ENCODE results near the gene PHC2. TPM values are rescaled to one million over a fixed set of nuclear protein-coding genes. Genes with fewer than 3 reads are reported as not detected.

The PHC2 gene
- total RNA-seq, 1 experiment from 2014 or later = 137 TPM

DNA sequence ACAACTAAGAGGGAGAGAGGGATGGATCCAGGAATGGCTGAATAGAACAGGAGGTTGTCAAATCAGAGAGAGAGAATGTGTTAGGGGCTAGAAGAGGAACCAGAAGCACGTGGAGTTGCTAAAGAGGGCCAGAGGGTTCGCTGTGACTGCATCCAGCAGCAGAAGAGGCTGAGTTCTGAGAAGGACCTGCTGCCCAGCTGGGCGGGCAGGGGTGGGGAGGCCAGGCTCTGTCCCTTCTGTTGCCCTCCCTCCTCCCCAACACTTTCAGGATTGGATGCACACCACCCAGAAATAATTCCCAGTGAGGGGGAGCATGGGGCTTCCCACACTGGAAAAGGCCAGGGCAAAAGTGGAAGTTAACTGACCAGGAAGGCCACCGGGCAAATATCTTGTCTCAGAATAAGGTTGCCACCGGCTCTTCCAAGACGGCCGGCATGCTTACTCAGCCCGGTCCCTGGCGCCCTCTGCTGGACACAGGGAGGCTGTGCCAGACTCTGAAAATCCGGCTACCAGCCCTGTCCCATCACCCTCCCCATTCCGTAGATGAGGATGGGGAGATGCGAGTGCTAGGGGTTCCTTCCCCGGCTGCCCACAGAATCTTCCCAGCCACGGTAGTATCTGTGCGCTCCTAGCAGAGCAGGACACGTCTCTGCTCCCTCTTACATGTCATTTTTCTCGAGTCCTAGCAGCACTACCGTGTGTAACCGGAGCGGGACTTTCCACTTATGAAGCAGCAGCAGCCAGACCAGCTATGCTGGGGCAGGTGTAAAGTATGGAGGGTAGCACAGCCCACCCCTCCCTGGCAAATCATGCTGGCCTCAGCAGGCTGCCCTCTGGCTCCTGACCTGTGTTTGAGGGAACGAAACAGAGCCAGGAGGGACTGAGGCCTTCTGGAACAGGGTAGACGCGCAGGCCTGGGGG lies 63.1 kb downstream of the PHC2 start:
- Mint-ChIP-seq H3K4me1 (ENCODE audit: insufficient read depth, unreplicated experiment) (peaks cover 6% of the 10 kb centered on the region), H3K36me3 (ENCODE audit: insufficient read depth, unreplicated experiment) (peaks cover 18% of the 10 kb centered on the region), H3K4me3 (ENCODE audit: unreplicated experiment) (no peak overlapping the region), H3K9me3 (ENCODE audit: unreplicated experiment) (no peaks in the 10 kb centered on the region), H3K27ac (ENCODE audit: low read depth, unreplicated experiment) (no peak overlapping the region), H3K27me3 (ENCODE audit: insufficient read depth, unreplicated experiment) (no peaks in the 10 kb centered on the region)
- TF ChIP-seq, protein P1, sequence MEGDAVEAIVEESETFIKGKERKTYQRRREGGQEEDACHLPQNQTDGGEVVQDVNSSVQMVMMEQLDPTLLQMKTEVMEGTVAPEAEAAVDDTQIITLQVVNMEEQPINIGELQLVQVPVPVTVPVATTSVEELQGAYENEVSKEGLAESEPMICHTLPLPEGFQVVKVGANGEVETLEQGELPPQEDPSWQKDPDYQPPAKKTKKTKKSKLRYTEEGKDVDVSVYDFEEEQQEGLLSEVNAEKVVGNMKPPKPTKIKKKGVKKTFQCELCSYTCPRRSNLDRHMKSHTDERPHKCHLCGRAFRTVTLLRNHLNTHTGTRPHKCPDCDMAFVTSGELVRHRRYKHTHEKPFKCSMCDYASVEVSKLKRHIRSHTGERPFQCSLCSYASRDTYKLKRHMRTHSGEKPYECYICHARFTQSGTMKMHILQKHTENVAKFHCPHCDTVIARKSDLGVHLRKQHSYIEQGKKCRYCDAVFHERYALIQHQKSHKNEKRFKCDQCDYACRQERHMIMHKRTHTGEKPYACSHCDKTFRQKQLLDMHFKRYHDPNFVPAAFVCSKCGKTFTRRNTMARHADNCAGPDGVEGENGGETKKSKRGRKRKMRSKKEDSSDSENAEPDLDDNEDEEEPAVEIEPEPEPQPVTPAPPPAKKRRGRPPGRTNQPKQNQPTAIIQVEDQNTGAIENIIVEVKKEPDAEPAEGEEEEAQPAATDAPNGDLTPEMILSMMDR (IDR thresholded peaks at IDR 0.05; ENCODE audit: unreplicated experiment) = peak; percentile 95
- ChIA-PET CTCF (interaction anchor here (0.5 to 13.2 kb wide), 20 partner anchors 11 to 234 kb away, joined by 3 to 180 read pairs (median 3); partner anchors contain the start of genes A3GALT2 and ZSCAN20), POLR2A (no interaction called here)
- no TSS peak for BruUV-seq (replicated peaks)
- intact Hi-C loops (cut with micrococcal nuclease) = loop anchor here (1.0 to 5.0 kb wide), 8 partner anchors 39 to 273 kb away; no protein-coding TSS in a partner anchor
- peak; percentile 84 for DNase-seq (ENCODE audit: unreplicated experiment)

DNA sequence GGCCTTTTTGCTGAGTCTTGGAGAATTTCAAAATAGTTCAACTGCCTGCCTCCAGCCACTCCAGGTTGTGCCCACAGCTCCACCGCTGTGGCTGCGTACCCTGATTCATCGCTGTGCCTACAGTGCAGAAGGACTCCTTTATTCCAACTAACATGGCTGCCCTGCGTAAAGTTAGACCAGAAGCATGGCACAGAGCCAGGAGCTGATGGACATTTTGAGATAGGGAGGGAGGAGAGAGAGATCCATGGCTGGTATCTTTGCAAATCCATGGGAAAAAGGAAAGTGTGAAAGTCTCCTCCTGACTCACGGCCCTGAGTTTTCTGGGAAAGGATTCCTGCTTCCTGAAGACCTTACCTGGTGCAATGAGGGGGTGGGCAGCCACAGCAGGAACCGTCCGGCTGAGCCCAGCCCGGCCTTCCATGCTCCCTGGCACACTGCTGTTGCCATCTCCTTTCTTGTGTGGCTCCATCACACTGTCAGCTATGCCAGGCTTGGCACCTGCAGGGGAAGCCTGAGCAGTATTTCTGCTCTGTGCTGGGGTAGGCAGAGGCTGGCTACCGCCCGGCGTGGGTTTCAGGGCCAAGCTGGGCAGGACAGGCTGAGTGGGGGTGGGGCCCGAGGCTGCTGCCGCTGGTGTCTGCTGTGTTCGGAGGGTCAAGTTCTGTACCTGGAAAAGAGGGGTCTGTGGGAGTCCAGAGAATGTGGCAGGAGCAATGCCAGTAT lies 64.0 kb downstream of the PHC2 start:
- intact Hi-C loops (cut with micrococcal nuclease) = loop anchor here (1.0 to 5.0 kb wide), 7 partner anchors 39 to 254 kb away; no protein-coding TSS in a partner anchor
- H3K4me1 Mint-ChIP-seq (ENCODE audit: insufficient read depth, unreplicated experiment) = peaks cover 6% of the 10 kb centered on the region
- BruUV-seq (replicated peaks) = no TSS peak
- no peak overlapping the region for H3K4me3 Mint-ChIP-seq (ENCODE audit: unreplicated experiment)
- TF ChIP-seq, protein P1 (IDR thresholded peaks at IDR 0.05; ENCODE audit: unreplicated experiment) = no peak
- ChIA-PET CTCF (interaction anchor here (0.5 to 13.2 kb wide), 13 partner anchors 10 to 492 kb away, joined by 3 to 180 read pairs (median 3); partner anchors contain the start of genes A3GALT2 and ZSCAN20), POLR2A (interaction anchor here (0.6 kb wide), 1 partner anchor 66 kb away, joined by 4 read pairs; no protein-coding TSS in a partner anchor)
- H3K9me3 Mint-ChIP-seq (ENCODE audit: unreplicated experiment) = no peaks in the 10 kb centered on the region
- H3K27me3 Mint-ChIP-seq (ENCODE audit: insufficient read depth, unreplicated experiment) = no peaks in the 10 kb centered on the region
- H3K36me3 Mint-ChIP-seq (ENCODE audit: insufficient read depth, unreplicated experiment) = peaks cover 13% of the 10 kb centered on the region
- H3K27ac Mint-ChIP-seq (ENCODE audit: low read depth, unreplicated experiment) = no peak overlapping the region
- DNase-seq (ENCODE audit: unreplicated experiment) = no peak

DNA sequence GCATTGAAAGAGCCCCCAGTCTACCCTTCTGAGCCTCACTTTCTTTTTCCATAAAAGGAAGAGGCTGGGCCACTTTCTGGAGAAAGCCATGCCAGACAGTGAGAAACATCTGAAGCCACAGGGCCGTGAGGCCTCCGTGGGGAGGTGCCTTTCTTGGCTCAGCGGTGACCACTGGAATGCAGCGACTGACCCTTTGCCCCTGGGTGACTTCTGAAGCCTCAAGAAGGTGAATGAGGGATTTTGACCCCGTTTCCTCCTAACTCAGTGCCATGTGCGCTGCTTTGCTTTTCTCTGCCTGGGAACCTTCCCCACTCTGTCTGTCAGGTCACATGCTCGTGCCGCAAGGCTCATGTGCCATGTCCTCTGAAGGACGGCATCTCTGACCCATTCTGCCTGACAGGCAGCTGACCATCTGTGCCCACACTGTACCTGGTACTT lies 65.3 kb downstream of the PHC2 start:
- H3K4me1 Mint-ChIP-seq (ENCODE audit: insufficient read depth, unreplicated experiment) = peaks cover 6% of the 10 kb centered on the region
- no peak overlapping the region for H3K27ac Mint-ChIP-seq (ENCODE audit: low read depth, unreplicated experiment)
- H3K36me3 Mint-ChIP-seq (ENCODE audit: insufficient read depth, unreplicated experiment) = peaks cover 13% of the 10 kb centered on the region
- no peaks in the 10 kb centered on the region for H3K27me3 Mint-ChIP-seq (ENCODE audit: insufficient read depth, unreplicated experiment)
- no peak overlapping the region for H3K4me3 Mint-ChIP-seq (ENCODE audit: unreplicated experiment)
- TF ChIP-seq, protein P1 (IDR thresholded peaks at IDR 0.05; ENCODE audit: unreplicated experiment) = no peak
- intact Hi-C loops (cut with micrococcal nuclease) = loop anchor here (5.0 kb wide), 1 partner anchor 247 kb away; no protein-coding TSS in a partner anchor
- H3K9me3 Mint-ChIP-seq (ENCODE audit: unreplicated experiment) = no peaks in the 10 kb centered on the region
- CTCF ChIA-PET = interaction anchor here (0.6 to 13.2 kb wide), 6 partner anchors 10 to 104 kb away, joined by 3 to 180 read pairs (median 4); partner anchors contain the start of gene ZSCAN20
- no peak for DNase-seq (ENCODE audit: unreplicated experiment)
- BruUV-seq (replicated peaks) = no TSS peak
- POLR2A ChIA-PET = no interaction called here
